H54 (cell line): ENCODE measurements around the gene KAT6B.
"Not testable (repeated sequence)": the region's sequence is repeated elsewhere in the genome, so short reads cannot be mapped to it uniquely, and the experiment has no call there.

Experiments used
- DNase-seq: peaks from one replicate; pipeline ENCODE4 v3.0.0; 2011; ENCODE audit warnings: low spot score, mixed read lengths; ENCODE audit not compliant: insufficient read length
- FAIRE-seq: peaks from 3 replicates; lab custom pipeline; 2011; peaks lifted over from hg19 to GRCh38; lab: Jason Lieb, UNC
- POLR2A ChIP-seq: IDR thresholded peaks from 2 replicates; pipeline ENCODE4 v1.6.1; 2011; ENCODE audit warnings: low read depth, mild to moderate bottlenecking, low read length

The KAT6B gene

DNA sequence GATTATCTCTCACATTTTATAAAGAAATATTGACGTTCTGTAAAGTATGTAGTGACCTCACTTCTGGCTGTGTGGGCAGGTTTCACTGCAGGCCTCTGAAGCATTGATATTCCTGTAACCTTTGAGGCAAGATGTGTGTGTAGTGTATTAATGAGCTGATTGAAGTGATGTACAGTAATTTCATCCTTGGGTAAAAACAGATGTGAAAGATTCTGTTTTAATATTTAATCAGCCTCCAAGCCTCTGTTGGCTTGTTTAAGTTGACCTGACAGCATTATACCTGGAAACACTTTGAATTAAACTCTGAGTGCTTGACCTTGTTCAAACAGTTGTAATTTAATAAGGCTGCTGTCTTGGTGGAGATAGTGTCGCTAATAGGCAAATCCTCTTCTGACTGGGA lies 74.9 kb downstream of the KAT6B start:
- DNase-seq (no peak), FAIRE-seq (peak; percentile 6)

DNA sequence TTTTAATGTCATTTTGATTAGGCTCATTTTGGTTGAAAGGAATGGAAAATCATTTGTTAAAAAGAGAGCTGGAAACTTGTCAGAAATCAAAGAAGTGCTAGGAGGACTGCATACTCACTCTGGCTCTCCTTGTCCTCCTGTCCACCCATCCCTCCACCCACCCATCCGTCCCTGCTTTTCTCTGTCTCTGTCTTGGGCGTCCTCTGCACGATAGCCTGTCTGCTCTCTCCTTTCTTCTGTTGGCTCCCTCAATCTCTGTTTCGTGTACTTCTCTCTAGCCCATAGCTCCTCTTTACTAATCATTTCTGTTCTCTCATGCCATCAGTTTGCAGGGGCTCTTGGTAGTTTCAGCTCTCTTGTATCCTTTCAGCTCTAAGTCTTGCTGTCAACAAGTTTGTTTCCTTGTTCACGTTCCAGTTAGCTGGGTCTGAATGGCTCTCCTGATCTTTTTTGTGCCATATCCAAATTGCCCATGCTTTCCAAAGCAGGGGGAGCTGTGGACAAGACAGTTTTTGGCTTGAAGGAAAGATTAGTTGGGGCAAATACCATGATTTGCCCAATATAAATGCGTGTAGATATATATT lies 75.6 kb downstream of the KAT6B start:
- TF ChIP-seq POLR2A: no peak
- DNase-seq (no peak), FAIRE-seq (no peak)

More for the DNA sequence above, 74.9 kb downstream of the KAT6B start:
- TF ChIP-seq POLR2A: no peak

DNA sequence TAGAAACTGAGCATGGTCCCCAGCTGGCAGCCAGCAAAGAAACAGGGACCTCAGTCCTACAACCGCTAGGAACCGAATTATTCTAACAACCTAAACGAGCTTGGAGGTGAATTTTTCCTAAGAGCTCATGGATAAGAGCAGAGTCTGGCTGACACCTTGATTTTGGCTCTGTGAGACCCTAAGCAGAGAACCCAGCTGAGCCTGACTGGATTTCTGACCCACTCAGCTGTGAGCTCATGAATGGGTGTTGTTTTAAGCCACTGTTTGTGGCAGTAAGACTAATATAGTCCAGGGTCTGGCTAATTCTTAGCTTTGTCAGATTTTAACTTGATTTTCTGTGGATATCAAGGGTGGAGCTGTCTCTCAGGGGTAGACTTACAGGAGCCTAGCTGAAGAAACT lies 77.1 kb downstream of the KAT6B start:
- DNase-seq (no peak), FAIRE-seq (no peak)
- no peak for TF ChIP-seq POLR2A

DNA sequence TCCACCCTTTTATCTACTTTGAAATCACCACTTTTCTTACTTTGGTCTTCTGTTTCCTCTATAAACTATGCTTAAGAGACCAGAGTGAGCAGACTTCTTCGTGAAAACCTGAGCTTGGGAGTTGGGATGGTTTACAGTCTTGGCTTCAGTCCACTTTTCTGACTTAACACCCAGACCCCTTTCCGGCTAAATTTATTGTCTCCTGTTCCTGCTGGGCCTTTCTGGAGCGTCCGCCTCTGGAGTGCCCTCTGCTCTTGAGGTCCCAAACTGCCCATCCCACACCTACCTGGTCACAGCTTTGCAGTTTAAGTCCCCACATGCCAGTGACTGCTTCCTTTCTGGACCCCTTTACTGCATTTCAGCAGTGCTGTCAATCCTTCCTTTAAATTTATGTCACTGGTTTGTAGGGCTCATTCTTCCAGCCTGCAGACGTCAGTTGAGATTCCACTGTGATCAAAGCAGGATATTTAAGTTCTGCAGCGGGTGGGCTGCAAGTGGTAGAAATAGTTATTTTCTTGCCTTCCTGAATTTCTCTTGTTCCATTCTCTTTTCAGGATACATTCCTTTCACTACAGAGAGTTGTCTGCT lies 80.3 kb downstream of the KAT6B start:
- TF ChIP-seq POLR2A: no peak
- FAIRE-seq (no peak), DNase-seq (no peak)

- TF ChIP-seq POLR2A: no peak
- DNase-seq (no peak), FAIRE-seq (no peak)
Observed at GRCh38 chr10:74909670-74910069, 83.3 kb downstream of the KAT6B start.

GRCh38 chr10:74910241-74910975 lies 84.0 kb downstream of the KAT6B start:
- FAIRE-seq (no peak), DNase-seq (no peak)
- no peak for TF ChIP-seq POLR2A

GRCh38 chr10:74910976-74911350 lies 84.6 kb downstream of the KAT6B start:
- DNase-seq: no peak
- no peak for TF ChIP-seq POLR2A
- no peak for FAIRE-seq

GRCh38 chr10:74912182-74912581 lies 85.8 kb downstream of the KAT6B start:
- DNase-seq (no peak), FAIRE-seq (no peak)

GRCh38 chr10:74912682-74913081 lies 86.3 kb downstream of the KAT6B start:
- no peak for TF ChIP-seq POLR2A

More at GRCh38 chr10:74912182-74912581, 85.8 kb downstream of the KAT6B start:
- TF ChIP-seq POLR2A: no peak

GRCh38 chr10:74913377-74913979 lies 87.1 kb downstream of the KAT6B start:
- DNase-seq: no peak
- TF ChIP-seq POLR2A: no peak
- peak; percentile 53 for FAIRE-seq

More at GRCh38 chr10:74912682-74913081, 86.3 kb downstream of the KAT6B start:
- FAIRE-seq (peak; percentile 43), DNase-seq (no peak)

- TF ChIP-seq POLR2A: no peak
- no peak for DNase-seq
- peak; percentile 75 for FAIRE-seq
Observed at GRCh38 chr10:74916283-74916682, 89.9 kb downstream of the KAT6B start.

- DNase-seq (no peak), FAIRE-seq (peak; percentile 100)
- no peak for TF ChIP-seq POLR2A
Observed at GRCh38 chr10:74917481-74918077, 91.2 kb downstream of the KAT6B start.

- FAIRE-seq: no peak
- DNase-seq: no peak
- TF ChIP-seq POLR2A: no peak
Observed at GRCh38 chr10:74919671-74920070, 93.3 kb downstream of the KAT6B start.

DNA sequence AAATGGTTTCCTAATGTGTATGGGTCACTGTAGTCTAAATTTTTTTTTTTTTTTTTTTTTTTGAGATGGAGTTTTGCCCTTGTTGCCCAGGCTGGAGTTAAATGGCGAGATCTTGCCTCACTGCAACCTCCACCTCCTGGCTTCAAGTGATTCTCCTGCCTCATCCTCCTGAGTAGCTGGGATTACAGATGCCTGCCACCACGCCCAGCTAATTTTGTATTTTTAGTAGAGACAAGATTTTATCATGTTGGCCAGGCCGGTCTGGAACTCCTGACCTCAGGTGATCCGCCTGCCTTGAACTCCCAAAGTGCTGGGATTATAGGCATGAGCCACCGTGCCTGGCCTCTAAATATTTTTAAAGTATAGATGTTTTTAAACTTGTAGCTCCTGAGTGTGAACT lies 94.7 kb downstream of the KAT6B start:
- not testable (repeated sequence) for FAIRE-seq, DNase-seq
